K562 (cell line): ENCODE results near the gene HOPX.

Experiments used
- CTCF ChIP-seq, 3 experiments: IDR thresholded peaks in 2 of 3; conservative IDR thresholded peaks in 1 of 3; 2 replicates each; pipeline ENCODE4 v1.5.1; 2011 to 2012; ENCODE audit warnings: low read length in 3 of 3, mild to moderate bottlenecking in 3 of 3, control low read depth in 2 of 3, improper control_type of control experiment in 1 of 3, inconsistent platforms in 1 of 3, low read depth in 1 of 3, mixed read lengths in 1 of 3, moderate library complexity in 1 of 3; ENCODE audit not compliant: insufficient read depth in 2 of 3
- NFIC ChIP-seq: fragments of 450-650 bp; IDR thresholded peaks from 2 replicates; pipeline ENCODE4 v1.6.1; 2017; ENCODE audit warnings: mild to moderate bottlenecking, inconsistent platforms
- NRF1 ChIP-seq, 2 experiments: fragments of 450-650 bp; IDR thresholded peaks in 1 of 2; conservative IDR thresholded peaks in 1 of 2; 2 replicates each; pipeline ENCODE4 v1.6.1; 2014; ENCODE audit warnings: mild to moderate bottlenecking in 2 of 2
- POLR2A ChIP-seq: fragments of 450-650 bp; conservative IDR thresholded peaks from 2 replicates; pipeline ENCODE4 v1.6.1; 2016
- POLR2AphosphoS5 ChIP-seq: IDR thresholded peaks from 2 replicates; pipeline ENCODE4 v1.6.1; 2011; ENCODE audit warnings: mild to moderate bottlenecking, low read depth, low read length, moderate library complexity; ENCODE audit not compliant: control insufficient read depth, insufficient read depth
- RNF2 ChIP-seq: sonication (generic); IDR thresholded peaks from 2 replicates; pipeline ENCODE4 v1.6.1; 2016
- USF1 ChIP-seq: sonication (generic); formaldehyde crosslinking; IDR thresholded peaks from 2 replicates; pipeline ENCODE4 v1.9.0; 2022; ENCODE audit warnings: mild to moderate bottlenecking, missing genetic modification reagents

GRCh38 chr4:56630876-56631666, 50.0 kb downstream of the HOPX start:
- TF ChIP-seq USF1 (CRISPR knock-in tag), result no peak
- TF ChIP-seq CTCF (IDR thresholded peaks at IDR 0.05 in 2 of 3, conservative IDR thresholded peaks at IDR 0.05 in 1 of 3; ENCODE audit: insufficient read depth in 2 of 3, low read depth in 1 of 3, low read length in 3 of 3), result no peak
- TF ChIP-seq POLR2A, result no peak
- no peak for TF ChIP-seq RNF2
- no peak for TF ChIP-seq NFIC
- no peak for TF ChIP-seq NRF1 (conservative IDR thresholded peaks at IDR 0.05 in 1 of 2, IDR thresholded peaks at IDR 0.05 in 1 of 2)
- TF ChIP-seq POLR2AphosphoS5, result no peak
